Right lobe of liver (tissue), 6 donors: Measurements from ENCODE around the gene PRUNE1. TPM values are rescaled to one million over a fixed set of nuclear protein-coding genes. Genes with fewer than 3 reads are reported as not detected.
A peak's percentile ranks its signal among the peaks of the same experiment; 100 is the strongest.

Experiments used
- ATAC-seq, 4 donors: fragments of 200-7000 bp; cut with Tn5 transposase; one replicate each; pipeline ENCODE4 v1.9.1; 2020; ENCODE audit warnings: mild to moderate bottlenecking in 4 of 4, moderate library complexity in 4 of 4
- DNase-seq, 3 donors: peaks; one replicate each; pipeline ENCODE4 v3.0.0-alpha.2; 2020
- H3K27ac ChIP-seq, 3 donors: fragments of 200-600 bp; one replicate each; pipeline ENCODE4 v1.8.0; 2022
- H3K27me3 ChIP-seq, 2 donors: fragments of 200-600 bp; one replicate each; pipeline ENCODE4 v1.8.0; 2022
- H3K36me3 ChIP-seq, 4 donors: fragments of 200-600 bp; sonication (generic) in 1 of 4; one replicate each; pipeline versions ENCODE4 v1.5.1 to v1.8.0; 2017 to 2022; ENCODE audit warnings: control low read depth in 1 of 4
- H3K4me1 ChIP-seq, 4 donors: fragments of 200-600 bp; sonication (generic) in 1 of 4; one replicate each; pipeline versions ENCODE4 v1.5.1 to v1.8.0; 2017 to 2022; ENCODE audit warnings: control low read depth in 1 of 4
- H3K4me3 ChIP-seq, 3 donors: fragments of 200-600 bp; one replicate each; pipeline ENCODE4 v1.8.0; 2022
- H3K9me3 ChIP-seq, 4 donors: fragments of 200-600 bp; sonication (generic) in 1 of 4; one replicate each; pipeline versions ENCODE4 v1.5.1 to v1.8.0; 2017 to 2022; ENCODE audit warnings: control low read depth in 1 of 4
- POLR2A ChIP-seq: fragments of 450-650 bp; IDR thresholded peaks from one replicate; pipeline ENCODE4 v1.6.1; 2017; ENCODE audit warnings: antibody characterized with exemption, mild to moderate bottlenecking
- WGBS: methylation state at CpG from one replicate; pipeline ENCODE4 v1.1.6; 2018; ENCODE audit warnings: low coverage, low lambda C conversion rate; ENCODE audit not compliant: insufficient coverage; ENCODE audit errors: missing lambda C conversion rate; 5-methylcytosine and 5-hydroxymethylcytosine counted together
- intact Hi-C, 2 donors: fragments of 100-400 bp; cut with DNase I; formaldehyde crosslinking; loops; one replicate each; pipeline versions ENCODE4 v1.11.2 to v1.14.1; 2022
- total RNA-seq, 6 experiments: library from RNA; depleted of rRNA in 2 of 6; stranded (reverse); fragments of >200 nt in 2 of 6; fragmentation: NEBNext Ultra II Directional in 3 of 6; extraction: Animal tissue kit (Norgen Biotek cat#: 25700) in 3 of 6; gene quantifications; one replicate each; pipeline versions ENCODE4 v1.1.0 to v1.2.4, GENCODE V29; 2016 to 2023
- TF ChIP-seq, protein P1 (sequence below), 4 donors: fragments of 200-600 bp in 3 of 4; fragments of 450-650 bp in 1 of 4; IDR thresholded peaks; one replicate each; pipeline versions ENCODE4 v1.5.1 to v1.8.0; 2016 to 2022; ENCODE audit warnings: antibody characterized with exemption in 4 of 4, mild to moderate bottlenecking in 2 of 4
- donor health status: DM: no; HTN: yes; CAD: no.
- donor health status: DM: no; HTN: no; CAD: no.
- donor health status: DM: no; HTN: no; CAD: no.
- donor health status: DM: no; HTN: yes; CAD: no.
- donor health status: DM: no; HTN: yes; CAD: no.

Gene PRUNE1
- total RNA-seq, 6 experiments from 2014 or later: 4.7 to 12.0 (median 10.1) TPM

DNA sequence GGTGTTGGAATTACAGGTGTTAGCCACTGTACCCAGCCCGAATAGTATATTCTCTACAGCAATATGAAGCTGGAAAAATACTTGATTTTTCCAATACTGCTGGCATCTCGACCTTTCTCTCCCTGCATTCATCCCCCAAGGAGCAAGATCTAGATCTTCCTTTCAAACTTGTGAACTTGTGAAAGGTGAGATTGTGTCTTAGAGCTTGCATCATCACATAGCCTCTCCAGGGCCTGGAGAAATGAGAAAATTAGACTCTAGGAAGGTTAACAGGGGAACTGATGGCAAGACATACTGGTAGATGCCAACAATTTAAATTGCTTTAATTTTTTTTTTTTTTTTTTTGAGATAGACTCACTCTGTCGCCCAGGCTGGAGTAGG lies 2.1 kb downstream of the PRUNE1 start:
- no peak for ATAC-seq
- no peak for DNase-seq
- Histone ChIP-seq H3K4me3 (no peak overlapping the region), H3K36me3 (no peaks in the 10 kb centered on the region), H3K9me3 (no peaks in the 10 kb centered on the region), H3K27ac (no peak overlapping the region), H3K4me1 (peaks cover 0 to 69% (median 27%) of the 10 kb centered on the region in 4 donors), H3K27me3 (no peaks in the 10 kb centered on the region)
- intact Hi-C loops: no loop called here
- 96% methylated on average over 3 of the region's 3 CpGs for WGBS
- TF ChIP-seq, protein P1, sequence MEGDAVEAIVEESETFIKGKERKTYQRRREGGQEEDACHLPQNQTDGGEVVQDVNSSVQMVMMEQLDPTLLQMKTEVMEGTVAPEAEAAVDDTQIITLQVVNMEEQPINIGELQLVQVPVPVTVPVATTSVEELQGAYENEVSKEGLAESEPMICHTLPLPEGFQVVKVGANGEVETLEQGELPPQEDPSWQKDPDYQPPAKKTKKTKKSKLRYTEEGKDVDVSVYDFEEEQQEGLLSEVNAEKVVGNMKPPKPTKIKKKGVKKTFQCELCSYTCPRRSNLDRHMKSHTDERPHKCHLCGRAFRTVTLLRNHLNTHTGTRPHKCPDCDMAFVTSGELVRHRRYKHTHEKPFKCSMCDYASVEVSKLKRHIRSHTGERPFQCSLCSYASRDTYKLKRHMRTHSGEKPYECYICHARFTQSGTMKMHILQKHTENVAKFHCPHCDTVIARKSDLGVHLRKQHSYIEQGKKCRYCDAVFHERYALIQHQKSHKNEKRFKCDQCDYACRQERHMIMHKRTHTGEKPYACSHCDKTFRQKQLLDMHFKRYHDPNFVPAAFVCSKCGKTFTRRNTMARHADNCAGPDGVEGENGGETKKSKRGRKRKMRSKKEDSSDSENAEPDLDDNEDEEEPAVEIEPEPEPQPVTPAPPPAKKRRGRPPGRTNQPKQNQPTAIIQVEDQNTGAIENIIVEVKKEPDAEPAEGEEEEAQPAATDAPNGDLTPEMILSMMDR (IDR thresholded peaks at IDR 0.05): no peak
- TF ChIP-seq POLR2A: no peak

DNA sequence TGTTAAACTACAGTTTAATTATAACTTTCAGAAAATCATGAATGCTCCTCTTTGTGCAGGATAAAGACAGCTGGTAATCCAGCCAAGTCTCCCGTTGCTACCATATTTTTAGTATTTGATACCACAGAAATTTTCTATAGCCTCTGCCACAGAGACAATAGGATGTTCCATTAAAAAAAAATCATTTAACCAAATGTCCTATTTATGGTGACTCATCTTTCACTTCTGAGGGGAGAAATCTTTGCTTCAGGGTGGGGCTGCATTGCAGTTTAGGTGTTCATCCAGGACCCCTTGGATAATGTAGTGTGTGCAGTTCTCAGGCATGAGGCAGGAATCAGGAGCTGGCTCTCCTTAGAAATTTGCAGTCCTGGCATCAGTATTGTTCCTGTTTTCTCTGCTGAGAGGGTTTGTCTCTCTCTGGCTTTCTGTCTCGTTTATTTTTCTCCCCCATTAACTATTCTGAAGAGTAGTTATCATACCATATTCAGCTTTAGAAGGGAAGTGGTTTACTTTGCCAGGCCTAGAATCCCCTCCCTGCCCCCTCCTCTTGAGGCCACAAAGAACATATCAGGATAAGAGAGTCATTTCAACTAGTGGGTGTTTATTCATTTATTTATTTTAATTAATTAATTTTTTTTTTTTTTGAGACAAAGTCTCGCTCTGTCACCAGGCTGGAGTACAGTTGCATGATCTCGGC lies 3.1 kb downstream of the PRUNE1 start:
- H3K27me3 ChIP-seq: no peaks in the 10 kb centered on the region
- ATAC-seq (no peak), DNase-seq (no peak)
- no peaks in the 10 kb centered on the region for H3K9me3 ChIP-seq
- H3K27ac ChIP-seq: peak overlapping the region in 1 of 3 donors; percentile 77
- no peaks in the 10 kb centered on the region for H3K36me3 ChIP-seq
- intact Hi-C loops: no loop called here
- H3K4me1 ChIP-seq: peaks cover 0 to 65% (median 27%) of the 10 kb centered on the region in 4 donors
- WGBS: 52% methylated on average over 4 of the region's 4 CpGs
- no peak overlapping the region for H3K4me3 ChIP-seq
- no peak for TF ChIP-seq POLR2A
- TF ChIP-seq, protein P1 (IDR thresholded peaks at IDR 0.05): no peak

DNA sequence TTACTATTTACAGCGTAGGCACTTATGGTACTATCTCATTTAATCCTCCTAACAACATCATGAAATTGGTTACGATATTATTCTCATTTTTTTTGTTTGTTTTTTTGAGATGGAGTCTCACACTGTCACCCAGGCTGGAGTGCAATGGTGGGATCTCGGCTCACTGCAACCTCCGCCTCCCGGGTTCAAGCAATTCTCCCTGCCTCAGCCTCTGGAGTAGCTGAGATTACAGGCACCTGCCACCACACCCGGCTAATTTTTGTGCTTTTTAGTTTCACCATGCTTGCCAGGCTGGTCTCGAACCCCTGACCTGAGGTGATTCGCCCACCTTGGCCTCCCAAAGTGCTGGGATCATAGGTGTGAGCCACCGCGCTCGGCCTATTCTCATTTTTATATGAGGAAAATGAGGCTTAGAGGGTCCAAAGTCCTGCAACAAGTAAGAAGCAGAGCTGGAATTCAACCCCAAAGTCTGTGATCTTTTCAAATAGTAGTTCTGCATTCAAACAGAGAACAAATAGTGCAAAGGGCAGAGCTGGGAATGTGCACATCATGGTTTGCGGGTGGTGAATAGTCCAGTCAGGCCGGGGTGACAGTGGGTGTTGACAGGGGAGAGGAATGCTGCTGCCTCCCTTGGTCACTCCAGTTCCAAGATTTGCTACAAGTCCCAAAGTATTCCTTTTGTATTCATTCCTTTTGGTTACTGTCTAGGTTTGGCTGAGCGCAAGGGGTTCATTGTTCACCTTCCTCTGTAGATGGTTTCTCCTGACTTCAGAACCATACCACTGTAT lies 4.6 kb downstream of the PRUNE1 start:
- peak overlapping the region in 2 of 3 donors; percentile 10 to 31 for H3K4me3 ChIP-seq
- no peaks in the 10 kb centered on the region for H3K9me3 ChIP-seq
- peak; percentile 58 to 79 (median 74) for ATAC-seq
- 33% methylated on average over 9 of the region's 14 CpGs for WGBS
- DNase-seq: peak; percentile 51 to 83 (median 73)
- peaks cover 0 to 9% (median 1%) of the 10 kb centered on the region in 4 donors for H3K36me3 ChIP-seq
- intact Hi-C loops: no loop called here
- H3K27me3 ChIP-seq: no peaks in the 10 kb centered on the region
- peaks cover 0 to 54% (median 22%) of the 10 kb centered on the region in 4 donors for H3K4me1 ChIP-seq
- TF ChIP-seq POLR2A: no peak
- TF ChIP-seq, protein P1 (IDR thresholded peaks at IDR 0.05): no peak
- H3K27ac ChIP-seq: peak overlapping the region; percentile 77 to 80 (median 77)

GRCh38 chr1:151013518-151013917 lies 5.3 kb downstream of the PRUNE1 start:
- WGBS: 9% methylated on average over 2 of the region's 2 CpGs

More at GRCh38 chr1:151013518-151013917, 5.3 kb downstream of the PRUNE1 start:
- peaks cover 0 to 15% (median 5%) of the 10 kb centered on the region in 4 donors for H3K36me3 ChIP-seq
- H3K9me3 ChIP-seq: no peaks in the 10 kb centered on the region
- H3K4me3 ChIP-seq: peak overlapping the region in 1 of 3 donors; percentile 31
- H3K27ac ChIP-seq: peak overlapping the region; percentile 77 to 80 (median 77)
- H3K4me1 ChIP-seq: peaks cover 0 to 52% (median 22%) of the 10 kb centered on the region in 4 donors
- intact Hi-C loops: no loop called here
- peak; percentile 17 to 56 (median 31) for ATAC-seq
- no peak for DNase-seq
- TF ChIP-seq POLR2A: no peak
- TF ChIP-seq, protein P1 (IDR thresholded peaks at IDR 0.05): no peak
- H3K27me3 ChIP-seq: no peaks in the 10 kb centered on the region
